ENCODE results near the gene SORCS2.

SORCS2 gene

DNA sequence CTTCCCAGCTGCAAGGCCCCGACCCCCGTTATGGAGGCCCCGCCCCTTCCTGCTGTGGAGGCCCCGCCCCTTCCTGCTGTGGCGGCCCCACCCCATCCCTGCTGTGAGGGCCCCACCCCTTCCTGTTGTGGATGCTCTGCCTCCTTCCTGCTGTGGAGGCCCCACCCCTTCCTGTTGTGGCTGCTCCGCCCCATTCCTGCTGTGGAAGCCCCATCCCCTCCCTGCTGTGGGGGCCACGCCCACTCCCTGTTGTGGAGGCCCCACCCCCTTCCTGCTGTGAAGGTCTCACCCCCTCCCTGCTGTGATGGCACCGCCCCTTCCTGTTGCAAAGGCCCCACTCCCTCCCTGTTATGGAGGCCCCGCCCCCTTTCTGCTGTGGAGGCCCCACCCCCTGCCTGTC, 347.3 kb downstream of the SORCS2 start:
- peak; percentile 38 for DNase-seq

DNA sequence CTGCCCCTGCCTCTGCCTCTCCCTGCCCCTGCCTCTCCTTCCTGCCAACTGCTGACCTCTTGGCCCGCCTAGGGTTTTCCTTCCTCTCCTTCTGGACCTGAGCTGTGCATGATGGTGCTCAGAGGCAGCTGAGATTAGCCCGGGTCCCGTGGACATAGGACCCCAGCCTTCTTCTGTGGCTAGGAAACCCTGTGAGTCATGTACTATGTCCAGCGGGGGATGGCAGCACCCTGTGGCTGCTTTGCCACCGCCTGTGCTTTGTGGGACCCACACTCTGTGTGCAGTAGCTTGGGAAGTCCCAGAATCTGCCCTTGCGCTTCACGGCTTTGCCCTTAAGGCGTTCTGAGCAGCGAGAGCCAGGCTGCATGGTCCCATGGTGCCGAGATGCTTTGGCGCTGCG, 347.9 kb downstream of the SORCS2 start:
- no peak for DNase-seq

DNA sequence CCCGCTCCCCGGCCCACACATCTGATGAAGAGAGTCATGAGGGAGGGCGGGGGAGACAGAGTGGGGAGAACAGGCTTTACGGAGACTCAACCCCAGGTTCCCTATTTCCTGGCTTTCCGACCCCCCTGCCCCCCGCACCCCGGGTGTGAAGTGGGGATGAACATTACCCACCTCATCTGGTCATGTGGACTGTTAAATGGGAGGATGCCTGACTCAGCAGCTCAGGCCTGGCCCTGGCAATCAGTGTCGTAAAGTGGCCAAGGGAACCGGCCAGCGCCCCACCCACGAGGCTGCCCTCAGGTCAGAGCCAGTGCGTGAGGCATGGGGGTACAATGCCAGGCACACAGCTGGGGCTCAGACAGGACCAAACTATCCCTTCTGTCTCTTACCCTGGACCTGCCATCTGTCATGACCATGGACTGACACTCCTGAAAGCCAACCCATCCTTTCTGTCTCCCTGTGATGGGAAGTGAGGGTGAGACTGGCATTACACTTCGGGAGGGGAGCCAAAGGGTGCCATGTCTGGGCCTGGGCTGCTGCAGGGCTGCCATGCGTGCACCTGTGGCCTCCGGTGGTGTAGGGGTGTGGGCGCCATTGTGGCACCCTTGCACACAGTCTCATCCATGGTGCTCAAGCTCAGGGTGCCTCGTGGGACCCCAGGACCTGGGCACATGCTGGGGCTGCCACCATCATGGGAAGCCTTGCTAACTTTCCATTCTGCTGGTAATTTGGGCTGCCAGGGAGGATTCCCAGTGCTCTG, 348.5 kb downstream of the SORCS2 start:
- no peak for DNase-seq

DNA sequence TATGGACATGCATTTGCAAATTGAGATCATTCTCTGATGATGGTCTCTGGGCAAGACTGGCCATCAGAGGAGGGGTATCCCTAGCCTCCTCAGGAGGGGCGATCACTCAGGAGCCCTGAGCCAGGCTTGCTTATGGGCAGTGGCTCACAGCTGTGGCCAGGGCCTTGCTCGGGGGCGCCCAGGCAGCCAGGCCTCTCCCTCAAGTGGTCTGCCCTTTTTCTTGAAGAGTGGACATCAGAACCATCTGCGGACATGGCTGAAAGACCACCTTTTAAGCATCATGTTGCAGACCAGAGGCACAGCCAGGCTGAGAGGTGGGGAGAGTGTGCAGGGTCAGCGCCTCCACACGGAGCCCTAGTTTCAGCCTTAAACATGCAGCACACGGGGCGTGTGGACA, 349.1 kb downstream of the SORCS2 start:
- no peak for DNase-seq

DNA sequence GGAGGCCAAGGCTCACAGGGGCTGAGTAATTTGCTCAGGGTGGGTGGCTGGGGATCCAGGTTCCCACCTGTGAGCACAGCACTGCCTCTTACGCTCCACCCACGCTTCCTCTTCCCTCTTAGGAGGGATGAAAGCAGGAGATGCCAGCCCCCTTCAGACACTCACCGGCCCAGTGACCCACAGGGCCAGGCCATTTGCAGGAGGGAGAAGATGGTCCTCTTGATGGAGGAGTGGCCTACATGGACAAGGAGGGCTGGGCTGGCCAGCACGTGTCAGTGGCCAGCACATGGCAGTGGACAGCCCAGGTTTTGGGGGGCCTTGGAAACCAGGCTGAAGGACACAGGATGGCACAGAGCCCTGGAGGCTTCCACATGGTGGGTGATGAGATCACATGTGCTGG, 350.4 kb downstream of the SORCS2 start:
- no peak for DNase-seq

DNA sequence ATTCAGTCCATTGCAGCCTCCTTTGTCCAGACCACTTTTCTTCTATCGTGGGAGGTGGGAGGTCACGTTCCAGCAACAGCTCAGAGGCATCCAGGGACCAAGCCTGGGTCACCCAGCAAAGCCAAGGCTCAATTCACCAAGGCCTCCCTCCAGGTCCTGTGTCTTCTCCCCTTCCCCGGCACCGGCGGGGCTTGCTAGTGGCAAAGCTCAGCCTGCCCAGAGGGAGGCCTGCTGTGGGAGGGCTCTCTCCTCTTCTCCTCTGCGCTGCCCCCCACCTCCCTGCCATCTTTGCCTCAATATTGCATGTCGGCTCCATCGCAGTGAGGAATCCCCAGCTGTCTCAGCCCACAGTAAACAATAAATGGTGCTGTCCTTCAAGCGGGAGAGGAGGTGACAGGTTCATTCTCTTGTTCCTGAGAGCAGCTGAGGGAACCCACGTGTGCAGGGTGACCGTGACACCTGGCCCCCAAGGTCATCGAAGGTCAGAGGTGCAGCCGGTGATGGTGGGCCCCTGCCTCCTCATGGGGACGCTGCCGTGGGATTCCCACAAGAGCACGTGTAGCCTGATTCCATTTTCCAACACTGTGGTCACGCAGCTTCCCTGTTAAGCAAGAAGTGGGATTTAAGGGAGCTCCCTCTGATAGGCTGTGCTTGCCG, 353.9 kb downstream of the SORCS2 start:
- no peak for DNase-seq

DNA sequence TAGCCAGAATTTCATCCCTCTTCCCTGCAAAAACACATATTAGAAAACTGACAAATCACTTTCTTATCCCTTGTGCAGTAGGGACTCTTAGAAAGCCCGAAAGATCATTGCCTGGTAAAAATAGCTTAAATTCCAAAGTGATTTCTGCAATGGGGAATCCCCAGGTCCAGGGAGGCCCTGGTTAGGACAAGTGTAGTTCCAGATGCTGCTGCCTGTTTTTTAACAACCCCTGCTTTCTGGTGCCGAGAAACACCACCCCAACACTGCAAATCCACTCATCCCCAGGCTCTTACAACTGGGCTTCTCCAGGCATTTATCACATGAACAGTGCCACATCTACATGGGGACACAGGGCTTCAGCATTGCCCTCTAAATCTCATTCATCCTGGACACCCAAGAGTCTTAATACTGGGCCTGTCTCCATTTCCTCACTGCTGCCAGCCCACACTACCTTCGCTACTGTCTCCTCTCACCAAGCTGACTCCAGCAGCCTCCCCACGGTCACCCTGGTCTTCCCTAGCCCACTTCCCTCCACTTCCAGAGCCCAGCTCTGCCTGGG, 354.6 kb downstream of the SORCS2 start:
- DNase-seq = no peak

DNA sequence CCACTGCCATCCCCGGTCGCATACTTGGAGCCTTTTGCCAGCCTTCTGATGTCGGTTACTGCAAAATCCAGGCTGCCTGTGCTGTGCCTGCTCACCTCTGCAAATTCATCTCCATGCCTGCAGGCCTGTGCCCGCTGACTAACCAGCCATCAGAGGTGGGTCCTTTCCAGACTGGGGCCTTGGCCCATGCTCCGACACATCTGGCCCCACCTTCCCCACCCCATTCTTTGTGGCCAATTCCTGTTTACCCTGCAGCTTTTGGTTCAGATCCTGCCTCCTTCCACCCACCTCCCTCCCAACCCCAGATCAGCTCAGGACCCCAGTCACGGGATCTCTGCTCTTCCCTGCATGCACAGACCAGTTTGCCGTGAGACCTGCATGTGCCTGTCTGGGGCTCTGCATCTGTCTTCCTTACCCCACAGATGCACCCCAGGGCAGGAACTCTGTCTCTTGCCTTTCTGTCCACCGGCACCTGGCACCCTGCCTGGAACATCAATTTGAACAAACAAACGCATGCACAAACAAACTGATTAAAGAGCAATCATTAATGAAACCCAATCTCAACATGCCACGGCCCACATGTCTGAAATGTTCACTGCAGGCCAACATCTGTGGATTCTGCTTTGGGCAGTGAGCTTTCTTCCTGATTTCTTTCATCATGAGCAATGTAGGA, 355.2 kb downstream of the SORCS2 start:
- no peak for DNase-seq

DNA sequence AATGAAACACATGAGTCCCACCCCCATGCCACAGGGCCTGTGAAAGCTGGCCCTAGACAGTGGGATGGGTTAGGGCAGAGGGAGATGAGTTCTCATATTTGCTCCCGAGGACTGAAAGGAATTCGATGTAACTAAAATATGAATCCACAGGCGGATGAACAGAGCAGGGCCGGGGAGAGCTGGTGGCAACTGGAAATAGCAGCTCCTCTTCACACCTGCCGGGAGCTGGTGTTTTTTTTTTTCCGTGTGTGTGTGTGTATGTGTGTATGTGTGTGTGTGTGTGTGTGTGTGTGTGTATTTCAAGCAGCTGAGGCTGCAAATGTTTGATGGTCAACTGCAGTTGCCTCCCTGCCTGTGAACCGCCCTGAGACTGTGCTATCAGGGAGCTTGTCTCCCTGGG, 357.5 kb downstream of the SORCS2 start:
- DNase-seq = no peak

DNA sequence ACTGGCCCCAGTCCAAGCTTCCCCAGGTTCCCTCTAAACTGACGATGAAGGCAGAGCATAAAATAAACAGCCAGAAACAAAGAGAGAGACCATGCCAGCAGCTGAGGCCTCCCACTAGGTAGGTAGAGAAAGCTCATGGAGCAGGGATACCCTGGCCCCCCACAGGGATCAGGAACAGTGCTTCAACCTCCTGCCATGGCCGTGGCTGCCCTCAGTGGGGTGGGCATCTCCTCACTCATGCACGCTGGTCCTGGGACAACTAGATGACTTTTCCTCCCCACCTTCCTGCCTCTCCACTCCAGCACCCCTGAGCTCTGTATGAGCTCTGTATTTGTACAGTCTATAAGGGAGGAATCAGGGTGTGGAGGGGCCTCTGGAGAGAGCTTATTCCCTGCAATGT, 360.1 kb downstream of the SORCS2 start:
- no peak for DNase-seq

DNA sequence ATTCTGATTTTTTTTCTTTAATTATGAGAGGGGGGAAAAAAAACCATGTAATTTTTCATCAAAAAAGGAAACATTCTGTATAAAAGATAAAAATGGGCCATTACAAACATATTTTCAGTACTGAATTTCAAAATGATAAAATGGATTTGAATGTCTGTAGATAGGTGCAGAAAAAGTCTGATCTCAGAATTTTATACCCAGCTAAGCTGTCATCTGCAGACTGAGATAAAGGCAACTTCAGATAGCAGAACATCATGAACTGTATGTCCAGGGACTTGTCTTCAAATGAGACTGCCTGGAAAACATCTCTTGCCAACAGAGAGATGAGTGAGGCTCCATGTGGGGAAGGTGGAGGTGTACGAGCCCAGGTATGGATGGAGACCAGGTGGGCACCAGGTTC, 360.9 kb downstream of the SORCS2 start:
- DNase-seq = no peak

DNA sequence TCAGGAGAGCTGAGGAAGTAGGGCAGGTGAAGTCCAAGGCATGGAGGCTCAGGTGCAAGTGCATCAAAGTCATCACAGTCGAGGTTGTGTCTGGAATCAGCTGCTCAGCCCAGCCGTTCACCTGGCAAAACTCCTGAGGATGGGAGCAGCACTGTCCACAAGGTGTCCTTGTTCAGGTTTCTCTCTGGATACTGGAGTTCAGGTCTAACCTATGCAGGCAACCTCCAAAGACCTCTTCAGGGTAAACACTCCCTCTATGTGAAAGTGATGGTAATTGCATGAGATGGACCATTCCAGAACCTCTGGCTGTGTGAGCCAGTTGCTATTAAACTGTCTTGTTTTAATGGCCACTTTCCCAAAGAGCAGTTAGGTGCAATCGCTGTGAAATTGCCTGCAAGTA, 362.6 kb downstream of the SORCS2 start:
- no peak for DNase-seq

DNA sequence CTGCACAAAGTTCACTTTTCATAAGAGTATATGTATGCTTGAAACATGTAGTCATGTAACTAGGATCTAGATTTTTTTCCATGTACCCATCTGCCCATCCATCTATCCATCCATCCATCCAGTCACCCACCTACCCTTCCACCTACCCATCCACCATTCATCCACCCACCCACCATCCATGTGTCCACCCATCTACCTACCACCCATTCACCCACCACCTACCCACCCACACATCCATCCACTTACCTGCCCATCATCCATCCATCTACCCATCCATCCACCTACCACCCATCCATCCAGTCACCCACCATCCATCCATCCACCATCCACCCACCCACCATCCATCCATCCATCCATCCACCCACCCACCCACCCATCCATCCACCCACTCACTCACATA, 364.2 kb downstream of the SORCS2 start:
- DNase-seq = no peak

DNA sequence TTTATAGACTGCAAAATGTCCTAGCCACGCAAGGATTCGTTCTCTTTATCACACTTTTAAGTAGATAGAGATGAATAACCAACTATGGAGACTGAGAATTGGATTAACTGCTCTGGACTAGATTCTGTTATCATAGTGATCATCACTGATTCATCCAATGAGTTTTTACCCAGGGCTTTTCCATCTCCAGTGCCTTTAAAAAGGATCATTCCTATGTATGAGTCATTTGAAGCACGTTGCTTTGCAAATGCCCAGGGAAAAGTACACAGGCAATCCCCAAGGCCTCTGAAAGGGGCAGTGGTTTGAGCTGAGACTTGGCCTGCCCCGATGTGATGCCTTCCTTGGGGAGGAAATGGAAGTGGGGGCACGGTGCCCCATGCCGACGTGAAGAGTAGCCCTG, 365.1 kb downstream of the SORCS2 start:
- no peak for DNase-seq

DNA sequence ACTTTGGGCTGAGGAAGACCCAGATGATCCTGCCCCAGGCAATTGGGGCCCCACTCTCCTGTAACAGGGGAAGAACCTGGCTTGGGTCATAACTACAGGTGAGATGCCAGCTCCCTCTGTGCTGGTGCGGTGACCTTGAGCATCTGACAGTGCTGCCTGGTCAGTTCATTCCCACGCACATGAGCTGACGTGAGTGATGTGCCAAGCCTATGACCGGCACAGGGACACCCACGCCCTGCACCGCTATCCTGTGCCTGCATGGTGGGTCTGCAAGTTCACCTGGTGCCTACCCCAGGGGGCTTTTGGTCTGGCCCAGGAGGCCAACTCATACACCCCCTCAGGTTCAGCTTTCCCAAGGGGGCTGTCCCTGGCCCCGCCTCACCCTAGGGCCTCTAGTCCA, 366.1 kb downstream of the SORCS2 start:
- DNase-seq = no peak

DNA sequence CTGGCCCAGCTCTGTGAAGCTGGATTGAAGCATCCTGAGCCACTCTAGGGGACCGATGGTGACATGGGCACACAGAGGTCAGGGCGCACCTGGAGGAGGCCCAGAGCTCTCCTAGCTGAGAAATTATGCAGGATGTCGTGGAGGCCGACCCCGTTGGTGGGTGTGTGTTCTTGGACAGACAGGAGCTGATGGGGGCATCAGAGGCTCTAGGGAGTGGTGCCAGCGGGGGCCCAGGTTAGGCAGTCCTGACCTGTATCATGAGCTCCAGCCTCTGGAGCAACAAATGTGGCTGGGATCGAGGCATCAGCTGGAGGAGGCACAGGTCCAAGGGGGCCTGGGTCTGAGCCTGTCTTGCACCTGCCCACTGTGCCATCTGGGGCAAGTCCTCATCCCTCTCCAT, 367.0 kb downstream of the SORCS2 start:
- DNase-seq = no peak

DNA sequence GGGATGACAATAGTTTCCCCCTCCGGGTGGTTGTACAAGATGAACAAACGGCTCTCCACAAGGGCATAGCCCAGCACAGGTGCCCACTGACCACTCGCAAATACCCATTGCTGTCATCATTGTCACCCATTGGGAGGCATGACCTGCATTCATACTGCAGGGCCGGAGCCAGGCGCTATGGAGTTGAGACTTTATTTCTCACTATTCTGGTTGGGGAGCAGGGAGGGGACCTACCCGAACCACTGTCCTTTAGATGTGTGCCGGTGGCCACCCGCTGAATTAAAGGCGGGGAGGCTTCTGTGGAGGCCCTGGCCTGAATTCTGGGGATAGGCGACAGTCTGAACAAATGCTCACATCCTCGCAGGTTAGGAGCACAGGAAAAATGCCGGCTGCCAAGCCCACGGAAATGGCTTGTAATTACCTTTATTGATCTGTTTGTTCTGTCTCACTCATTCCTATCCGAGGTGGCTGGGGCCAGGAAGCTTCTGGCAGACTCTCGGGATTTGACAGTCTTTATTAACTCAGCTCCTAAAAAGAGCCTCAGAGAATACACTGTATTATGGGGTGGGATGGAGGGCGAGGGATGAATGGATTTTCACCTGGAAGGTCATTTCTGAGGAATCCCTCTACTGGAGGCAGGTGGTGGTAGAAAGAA, 367.5 kb downstream of the SORCS2 start:
- no peak for DNase-seq

DNA sequence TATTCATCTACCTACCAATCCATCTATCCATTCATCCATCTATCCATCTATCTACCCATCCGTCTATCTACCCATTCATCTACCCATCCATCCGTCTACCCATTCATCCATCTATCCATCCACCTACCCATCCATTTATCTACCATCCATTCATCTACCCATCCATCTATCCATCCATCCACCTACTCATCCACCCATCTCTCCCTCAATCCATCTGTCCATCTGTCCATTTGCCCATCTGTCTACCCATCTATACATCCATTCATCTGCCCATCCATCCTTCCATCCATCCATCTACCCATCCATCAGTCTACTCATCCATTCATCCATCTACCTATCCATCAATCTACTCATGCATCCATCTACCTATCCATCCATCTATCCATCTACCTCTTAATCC, 369.2 kb downstream of the SORCS2 start:
- DNase-seq = no peak

DNA sequence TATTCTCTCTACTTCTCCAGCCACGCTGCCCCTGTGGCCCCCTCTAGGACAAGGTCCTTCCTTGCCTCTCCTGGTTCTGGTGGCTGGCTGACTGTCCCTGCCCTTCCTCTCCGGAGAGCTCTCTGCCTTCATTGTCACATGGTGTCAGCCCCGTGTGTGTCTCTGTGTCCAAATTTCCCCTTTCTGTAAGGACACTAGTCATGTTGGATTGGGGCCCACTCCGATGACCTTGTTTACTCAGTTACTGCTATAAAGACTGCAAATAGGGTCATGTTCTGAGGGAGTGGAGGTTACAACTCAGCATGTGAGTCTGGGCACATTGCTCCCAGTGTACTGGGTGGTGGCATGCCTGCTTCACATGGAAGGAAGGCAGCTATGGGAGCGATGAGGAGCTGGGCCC, 371.9 kb downstream of the SORCS2 start:
- DNase-seq = no peak

DNA sequence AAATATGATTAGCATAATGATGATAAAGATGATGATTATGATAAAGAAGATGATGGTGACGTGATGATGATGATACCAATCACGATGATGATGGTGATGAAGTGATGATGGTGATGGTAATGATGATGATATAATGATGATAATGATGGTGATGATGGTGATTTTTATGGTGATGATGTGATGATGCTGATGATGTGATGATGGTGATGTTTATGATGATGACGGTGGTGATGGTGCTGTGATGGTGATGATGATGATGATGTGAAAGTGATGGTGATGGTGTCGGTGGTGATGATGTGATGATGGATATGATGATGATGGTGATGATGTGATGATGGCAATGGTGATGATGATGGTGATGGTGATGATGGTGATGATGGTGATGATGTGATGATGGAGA, 373.1 kb downstream of the SORCS2 start:
- no peak for DNase-seq

DNA sequence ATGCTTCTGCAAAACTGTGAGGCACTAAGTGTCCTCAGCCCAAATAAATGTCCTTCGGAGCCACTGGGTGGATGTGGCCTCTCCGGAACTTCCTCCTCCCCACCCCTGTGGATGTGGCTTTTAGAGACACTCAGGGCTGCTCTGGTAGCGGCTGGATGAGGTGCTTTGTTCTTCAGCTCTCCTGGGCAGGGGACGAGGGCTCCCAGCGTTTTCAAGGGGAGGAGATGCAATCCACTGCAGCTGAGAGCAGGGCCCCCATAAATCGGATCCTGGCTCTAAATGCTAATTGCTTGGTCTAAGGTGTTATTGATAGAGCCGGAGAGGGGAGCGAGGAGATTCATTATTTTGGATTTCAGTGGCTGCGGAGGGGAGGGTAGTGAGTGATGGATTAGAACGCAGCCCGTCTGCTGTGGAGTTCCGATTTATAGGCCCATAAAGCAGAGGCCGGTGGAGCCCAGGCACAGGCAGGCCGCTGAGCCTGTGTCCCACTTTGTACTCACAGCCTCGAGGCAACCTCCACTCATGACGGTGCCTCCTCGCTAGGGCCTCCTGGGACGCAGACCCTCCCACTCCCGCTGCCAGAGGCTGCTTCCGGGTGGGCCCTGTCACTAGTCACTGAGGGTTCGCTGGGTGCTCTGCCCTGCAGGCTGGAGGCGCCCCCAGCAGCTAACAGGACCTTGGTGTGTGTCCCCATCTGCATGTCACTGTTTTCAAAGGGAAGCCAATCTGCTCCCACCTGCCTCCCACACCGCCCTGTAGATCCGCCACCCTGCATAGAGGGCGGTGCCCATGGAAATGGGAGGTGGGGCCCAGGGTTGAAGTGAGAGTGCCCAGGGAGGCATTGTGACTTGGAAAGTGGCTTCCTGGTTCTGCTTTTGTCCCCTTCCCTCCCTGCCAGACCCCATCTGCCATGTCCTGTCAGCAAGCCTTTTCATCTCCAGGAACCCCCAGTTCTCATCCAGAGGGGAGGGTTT, 377.8 kb downstream of the SORCS2 start:
- no peak for DNase-seq

DNA sequence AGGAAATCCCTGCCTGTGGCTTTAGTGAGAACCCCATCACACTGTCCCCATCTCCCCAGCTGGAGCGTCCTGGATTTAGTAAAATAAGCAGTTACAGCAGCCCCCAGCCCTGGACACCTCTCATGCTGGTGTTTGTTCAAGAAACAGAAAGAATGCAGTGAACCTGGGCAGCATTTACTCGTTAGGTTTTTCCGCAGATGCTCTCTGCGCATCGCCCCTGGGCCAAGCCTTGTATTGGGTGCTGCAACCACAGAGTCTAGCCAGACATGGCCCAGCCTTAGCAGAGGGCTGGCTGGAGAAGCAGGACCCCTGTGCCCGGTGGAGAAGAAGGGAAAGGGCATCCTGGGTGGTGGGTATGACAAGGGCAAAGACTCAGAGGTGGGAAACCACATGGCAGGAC, 378.7 kb downstream of the SORCS2 start:
- no peak for DNase-seq

Measured in activated gamma-delta T cell treated with Interleukin-2 at 50 U/mL for 16 hours (primary cell).